GM21717 (cell line): Measurements from ENCODE around the gene OCA2.

Source experiments
- ATAC-seq: cut with Tn5 transposase; IDR thresholded peaks from one replicate; pipeline ENCODE4 v1.9.1; 2021; ENCODE audit warnings: mild to moderate bottlenecking, moderate library complexity; ENCODE audit not compliant: unreplicated experiment

The OCA2 gene

DNA sequence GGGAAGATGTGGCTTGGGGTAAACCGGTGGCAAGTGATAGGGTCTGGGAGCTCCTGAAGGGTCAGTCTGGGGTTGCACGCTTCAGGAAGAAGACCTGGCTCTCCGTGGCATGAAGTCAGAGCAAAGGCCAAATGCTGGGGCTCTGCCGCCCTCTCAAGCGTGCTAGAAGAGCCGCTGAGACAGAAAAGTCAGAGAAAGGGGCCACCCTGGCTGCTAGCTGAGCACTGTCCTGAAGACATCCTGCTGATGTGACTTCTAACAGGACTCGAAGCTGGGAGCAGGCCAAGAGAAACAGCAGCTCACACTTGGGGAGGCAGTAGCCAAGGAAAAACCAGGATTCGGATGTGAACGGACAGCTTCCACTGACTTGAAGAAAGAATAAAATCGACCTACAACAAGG is 270.4 kb downstream of the OCA2 start:
- no peak for ATAC-seq

DNA sequence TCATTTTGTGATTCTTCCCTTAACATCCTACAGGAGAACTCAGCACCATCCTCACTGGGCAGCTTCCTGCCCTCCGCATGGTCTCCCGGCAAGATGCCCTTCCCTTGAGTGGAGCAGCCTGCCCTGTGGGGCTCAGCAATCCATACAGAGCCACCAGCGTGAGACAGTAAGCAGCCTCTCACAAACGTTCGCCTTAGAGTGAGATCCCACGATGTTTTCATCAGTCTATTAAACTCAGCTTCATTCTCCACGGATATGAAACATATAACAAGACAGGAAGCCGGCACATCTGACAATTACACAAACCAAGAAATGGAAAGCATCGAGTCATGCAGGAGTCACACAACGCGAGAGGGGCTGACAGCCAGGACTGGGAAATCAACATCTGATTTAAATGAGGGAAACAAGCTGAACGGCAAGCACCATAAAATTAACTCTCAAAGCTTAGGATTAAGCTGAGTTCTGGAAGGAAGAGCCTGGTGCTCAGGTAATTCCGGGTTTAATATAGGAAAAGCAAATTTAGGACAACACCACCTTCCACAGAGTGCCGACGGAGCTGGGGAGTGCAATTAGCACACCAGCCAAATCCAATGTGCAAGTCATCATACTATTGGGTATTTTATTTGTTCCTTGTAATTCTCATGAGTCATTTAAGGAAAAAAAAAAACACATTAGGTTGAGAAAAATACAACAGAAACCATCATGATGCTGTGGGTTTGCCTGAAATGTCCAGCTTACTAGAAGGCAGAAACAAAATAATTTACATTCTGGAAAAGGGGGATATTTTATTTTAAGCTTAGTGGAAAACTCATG is 272.0 kb downstream of the OCA2 start:
- ATAC-seq: no peak

DNA sequence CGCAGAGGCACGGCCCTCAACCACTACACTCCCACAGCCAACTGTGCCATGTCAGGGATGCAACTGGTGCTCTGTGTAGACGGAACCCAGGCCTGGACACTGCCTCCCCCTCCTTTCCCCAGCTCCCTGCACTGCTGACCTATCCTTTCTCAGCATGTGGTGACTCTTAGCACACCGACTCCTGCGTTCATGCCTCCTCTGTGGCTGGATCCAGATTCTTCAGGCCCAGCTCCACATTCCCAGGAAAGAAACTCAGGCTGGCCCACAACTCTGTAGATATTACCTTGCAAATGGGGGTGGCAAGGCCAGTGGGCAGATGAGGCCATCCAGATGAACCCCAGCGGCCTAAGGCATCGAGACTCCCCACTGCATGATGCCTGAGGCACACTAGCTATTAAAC is 272.7 kb downstream of the OCA2 start:
- no peak for ATAC-seq

DNA sequence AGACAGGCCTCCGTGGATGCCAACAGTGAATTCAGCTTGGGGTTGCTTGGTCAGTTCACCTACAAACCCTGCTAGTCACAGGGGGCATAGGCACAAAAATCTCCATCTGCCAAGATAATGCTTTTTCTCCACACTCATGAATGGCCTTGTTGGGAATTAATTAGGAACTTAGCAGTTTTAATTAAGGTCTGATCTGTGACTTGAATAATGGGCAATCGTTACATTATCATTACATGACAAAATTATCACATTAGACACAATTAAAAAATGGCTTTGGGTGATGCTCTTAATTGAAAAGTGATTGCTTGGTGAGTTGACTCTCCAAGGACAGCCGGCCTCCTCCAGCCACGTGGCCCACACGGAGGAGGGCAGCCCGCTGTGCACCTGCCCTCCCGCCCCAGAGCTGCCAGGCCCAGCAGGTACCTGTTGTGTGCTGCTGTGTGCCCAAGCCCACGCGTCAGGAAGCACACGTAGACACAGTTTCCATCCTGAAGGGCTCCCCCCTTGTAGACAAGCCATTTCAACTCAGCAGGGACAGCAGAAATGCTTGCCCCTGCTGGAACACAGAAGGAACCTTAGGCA is 274.2 kb downstream of the OCA2 start:
- ATAC-seq: no peak

DNA sequence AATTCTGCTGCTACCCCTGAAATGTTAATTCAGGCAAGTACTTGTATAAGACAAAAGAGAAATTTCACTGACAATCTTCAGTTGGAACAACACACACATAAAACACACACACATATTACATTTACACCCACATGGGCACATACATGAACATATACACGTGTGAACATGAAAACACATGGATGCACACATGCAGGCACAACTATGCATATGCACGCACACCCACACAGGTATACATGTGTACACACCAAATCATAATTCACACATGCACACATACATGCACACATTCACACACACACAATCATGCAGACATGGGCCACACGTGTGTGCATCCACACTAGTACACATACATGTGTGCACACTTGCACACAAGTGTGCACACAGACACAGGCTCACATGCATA is 277.8 kb downstream of the OCA2 start:
- ATAC-seq: no peak

DNA sequence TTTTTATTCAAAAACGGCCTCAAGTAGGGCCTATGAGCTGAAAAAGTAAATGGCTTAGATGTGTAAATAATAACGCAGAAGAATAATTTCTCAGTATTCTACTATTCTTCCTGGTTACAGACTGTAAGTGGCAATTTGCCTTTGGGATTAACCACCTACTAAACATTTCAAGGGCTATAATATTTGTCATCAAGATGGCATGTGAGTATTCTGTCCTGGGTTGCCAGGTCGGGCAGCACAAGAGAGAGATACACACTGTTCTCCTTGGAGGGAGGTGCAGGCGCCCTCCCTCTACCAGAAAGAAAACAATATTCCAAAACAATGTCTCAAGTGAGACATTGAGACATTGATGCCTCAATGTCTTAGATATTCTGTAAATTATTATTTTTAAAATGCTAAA is 278.4 kb downstream of the OCA2 start:
- no peak for ATAC-seq

DNA sequence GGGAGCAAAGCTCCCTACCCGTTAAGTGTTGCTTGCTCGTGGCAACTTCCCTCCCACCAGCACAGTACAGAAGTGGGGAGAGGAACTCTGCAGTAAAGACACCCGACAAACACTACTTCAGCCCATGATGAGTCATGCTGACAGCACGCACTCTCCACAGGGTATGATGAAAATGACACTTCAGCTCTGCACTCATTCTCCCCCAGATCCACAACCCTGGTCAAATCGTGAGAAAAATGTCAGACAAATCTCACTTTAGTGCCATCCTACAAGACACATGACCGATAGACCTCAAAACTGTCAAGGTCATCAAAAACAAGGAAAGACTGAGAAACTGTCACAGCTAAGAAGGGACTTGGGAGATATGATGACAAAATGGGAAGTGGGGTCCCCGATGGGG is 278.9 kb downstream of the OCA2 start:
- ATAC-seq: no peak

DNA sequence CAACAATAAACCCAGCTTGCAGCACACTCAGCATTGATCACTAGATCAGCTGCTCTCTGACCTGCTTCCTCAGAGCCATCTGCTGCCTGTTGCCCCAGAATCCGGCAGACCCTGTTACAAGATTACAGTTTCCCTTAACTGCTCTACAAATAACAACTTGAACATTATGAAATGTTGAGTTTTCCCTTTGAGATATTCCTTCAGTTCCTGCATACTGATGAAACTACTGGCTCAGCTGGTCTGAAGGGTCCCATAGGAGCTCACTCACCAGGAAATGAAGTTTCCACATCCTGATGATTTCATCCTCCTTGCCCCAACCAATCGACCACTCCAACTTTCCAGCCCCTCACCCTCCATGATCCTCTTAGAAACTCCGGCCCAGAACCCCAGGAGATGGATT is 281.9 kb downstream of the OCA2 start:
- no peak for ATAC-seq

DNA sequence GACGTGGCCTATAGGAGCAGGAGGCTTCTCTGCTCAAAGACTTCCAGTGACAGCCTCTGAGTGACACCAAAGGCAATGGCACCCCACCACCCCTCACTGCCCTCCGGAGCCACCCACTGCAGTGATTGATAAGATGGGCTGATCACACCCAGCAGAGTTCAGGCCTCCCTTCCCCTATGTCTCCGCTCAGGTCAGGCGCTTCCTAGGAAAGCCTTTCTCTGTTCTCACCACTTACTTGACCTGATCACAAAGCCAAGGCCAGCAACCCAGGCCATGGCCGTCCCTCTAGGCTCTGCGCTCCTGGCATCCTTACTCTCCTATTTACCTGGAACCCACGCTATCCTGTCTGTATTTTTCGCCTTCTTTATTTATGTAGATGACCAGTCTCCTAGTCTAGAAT is 282.3 kb downstream of the OCA2 start:
- no peak for ATAC-seq

DNA sequence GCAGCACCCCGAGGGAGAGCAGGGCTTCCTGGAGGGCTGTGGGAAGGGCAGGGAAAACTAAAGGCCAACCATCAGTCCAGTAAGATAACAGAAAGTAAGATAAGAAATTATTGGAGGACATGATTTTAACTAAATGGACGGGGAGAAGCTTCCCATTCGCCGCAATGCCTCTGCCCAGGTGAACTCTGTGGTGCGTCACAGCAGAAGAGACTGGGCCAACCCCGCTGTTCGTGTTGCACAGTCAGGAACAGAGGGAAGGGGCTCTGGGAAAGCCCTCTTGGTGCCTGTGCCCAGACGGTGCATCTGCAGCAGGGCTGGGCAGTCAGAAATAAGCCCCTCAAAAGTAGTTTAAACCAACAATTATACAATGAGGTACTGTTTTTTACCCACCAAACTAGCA is 284.1 kb downstream of the OCA2 start:
- no peak for ATAC-seq

DNA sequence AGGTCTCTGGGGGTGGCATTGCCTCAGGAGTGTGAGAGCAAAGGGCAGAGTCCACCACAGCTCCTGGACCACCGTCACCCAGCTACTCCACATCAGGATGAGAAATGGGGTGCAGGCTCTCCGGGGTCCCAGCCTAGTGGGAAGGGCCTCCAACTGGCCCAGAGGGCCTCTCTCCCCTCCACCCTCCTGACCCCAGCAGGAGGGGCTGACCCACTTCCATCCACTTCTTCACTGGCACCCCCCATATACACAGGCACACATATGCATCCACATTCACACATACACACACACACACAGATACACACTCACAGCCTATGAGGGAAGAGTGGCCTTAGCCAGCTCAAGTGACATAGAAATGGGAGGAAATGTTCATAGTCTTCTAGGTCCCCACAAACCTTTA is 286.0 kb downstream of the OCA2 start:
- no peak for ATAC-seq

DNA sequence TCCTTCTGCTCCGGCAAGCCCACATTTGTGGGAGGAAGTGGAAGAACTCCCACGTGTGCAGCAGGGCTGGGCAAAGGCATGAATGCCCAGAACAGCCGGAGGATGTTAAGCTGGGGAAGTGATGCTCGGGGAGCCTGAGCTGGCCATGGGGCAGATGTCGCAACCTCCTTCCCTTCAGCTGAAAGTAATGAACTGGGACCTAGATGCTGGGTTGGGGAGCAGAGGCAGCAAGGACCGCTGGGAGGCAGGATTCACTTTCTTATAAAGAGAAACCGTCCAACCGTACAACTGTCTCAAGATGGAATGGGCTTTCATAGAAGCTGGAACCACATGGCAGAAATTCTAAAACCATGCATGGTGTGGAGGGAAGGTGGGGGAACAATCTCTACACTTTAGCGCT is 290.9 kb downstream of the OCA2 start:
- no peak for ATAC-seq

DNA sequence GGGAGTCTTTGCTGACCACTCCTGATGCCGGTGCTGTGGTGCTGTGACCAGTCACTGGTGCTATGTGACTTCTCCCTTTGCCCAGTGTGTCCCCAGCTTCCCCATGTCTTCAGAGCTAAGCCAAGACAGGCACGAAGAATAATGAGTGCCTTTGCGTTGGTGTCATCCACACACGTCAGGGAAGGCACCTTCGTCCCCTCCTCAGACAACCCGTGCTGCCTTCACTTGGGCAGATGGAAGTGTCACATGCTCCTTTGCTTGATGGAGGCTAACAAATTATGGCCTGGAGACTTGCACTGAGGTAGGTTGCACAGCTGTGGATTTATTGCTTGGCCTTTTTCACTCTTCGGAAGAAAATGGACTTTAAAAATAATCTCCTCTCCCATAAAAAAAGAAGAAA is 291.8 kb downstream of the OCA2 start:
- ATAC-seq: no peak

DNA sequence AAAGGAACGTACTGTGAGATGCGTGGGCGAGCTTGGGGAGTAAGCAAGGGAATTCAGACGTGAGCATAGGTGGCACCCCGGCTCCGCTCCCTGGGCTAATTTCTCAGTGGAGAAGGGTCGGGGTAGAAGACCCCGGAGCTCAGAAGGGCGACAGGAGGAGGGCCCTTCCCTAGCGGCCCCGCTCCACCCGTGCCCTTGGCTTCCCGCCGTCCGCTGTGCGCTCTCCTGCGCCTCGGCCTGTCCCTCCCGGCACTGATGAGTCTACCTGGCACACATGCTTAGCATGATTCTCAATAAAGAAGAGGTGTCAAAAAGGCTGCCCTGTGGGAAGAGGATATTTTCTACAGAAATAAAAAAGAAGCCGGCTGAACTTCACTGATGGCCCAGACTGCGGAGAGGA is 292.7 kb downstream of the OCA2 start:
- ATAC-seq: no peak

DNA sequence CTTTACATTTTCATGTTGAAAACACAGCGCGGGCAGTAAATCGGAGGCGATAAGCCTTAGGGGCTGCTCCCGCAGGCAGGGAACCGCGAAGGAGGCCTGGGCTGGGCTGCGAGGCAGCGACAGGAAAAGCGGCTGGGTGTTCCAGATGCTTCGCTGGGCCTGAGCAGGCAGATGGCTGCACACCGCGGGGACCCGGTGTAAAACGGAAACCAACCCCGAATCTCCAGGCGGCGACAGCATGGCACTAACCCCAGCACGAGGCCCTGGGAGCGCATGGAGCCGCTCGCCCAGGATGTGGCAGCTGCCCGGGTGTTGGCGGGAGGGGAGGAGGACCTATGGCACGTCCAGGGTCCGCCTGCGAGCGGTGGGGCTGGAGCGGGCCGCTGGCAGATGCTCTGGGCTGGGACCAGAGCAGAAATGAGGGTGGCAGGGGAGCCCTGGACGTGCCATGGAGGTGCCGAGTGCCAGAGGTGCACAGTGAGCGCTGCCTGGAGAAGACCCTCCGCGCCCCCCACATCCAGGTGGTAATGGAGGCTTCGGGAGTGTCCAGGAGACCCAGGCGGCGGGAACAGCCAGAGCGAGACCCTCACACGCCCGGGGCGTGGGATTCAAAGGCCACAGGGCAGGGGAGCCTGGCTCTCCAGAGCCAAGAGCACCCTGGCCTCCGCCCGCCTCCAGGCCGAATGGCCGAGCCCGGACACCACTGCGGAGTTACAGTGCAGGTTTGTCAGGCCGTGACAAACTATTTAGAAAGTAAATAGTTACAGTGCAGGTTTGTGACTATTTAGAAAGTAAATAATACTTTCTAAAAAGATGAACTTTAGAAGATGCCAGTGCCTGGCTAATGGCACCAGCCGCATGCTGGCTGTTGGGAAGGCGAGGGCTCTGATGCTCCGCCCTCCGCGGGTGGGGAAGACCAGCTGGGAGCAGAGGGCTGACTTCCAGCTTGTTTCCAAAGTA is 293.6 kb downstream of the OCA2 start:
- ATAC-seq: no peak

DNA sequence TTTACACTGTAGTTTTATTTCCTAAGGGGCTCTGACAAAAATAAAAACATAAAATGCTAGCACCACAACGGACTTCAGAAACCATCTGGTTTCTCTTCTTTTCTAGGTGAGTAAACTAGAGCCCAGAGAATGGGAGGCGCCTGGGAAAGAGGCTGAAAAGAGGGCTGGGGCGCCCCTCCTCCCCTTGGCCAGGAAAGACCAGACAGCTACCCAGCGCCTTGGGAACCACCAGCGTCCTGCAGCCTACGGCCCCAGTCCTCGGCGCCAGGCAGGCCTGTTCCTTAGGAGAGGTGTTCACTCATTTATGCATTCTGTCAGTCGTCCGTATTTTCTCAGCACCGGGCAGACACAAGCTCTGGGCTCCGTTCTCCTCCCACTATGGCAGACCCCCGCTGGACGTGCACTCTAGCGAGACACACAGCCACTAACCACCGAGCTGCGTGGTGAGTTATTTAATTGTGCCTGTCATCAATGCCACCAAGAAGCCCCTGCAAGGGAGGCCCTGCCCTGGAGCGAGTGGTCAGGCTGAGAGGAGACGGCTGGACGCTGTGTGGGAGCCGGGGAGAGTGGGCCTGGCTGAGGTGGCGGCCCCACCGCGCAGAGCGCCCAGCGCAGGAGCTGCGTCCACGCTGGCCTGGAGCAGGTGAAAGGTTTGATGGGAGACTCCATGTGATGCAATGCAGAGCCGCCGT is 294.4 kb downstream of the OCA2 start:
- ATAC-seq: no peak

DNA sequence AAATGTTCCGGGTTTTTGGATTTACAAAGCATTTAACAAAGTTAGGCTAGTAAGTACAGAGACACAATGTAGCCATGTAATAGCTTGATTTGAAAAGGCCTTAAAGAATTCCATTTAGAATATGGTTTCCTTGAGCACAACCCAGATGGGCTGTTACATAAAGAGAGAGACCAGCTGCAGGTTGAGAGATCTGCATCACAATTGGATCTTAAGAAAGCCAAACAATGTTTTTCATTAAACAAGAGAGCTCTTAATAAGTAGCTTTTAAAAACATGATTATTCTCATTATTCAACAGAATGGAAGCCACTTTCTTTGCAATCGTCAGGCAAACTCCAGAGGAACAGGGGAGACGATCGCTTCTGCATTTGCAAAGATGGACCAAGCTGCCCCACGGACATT is 300.3 kb downstream of the OCA2 start:
- no peak for ATAC-seq

DNA sequence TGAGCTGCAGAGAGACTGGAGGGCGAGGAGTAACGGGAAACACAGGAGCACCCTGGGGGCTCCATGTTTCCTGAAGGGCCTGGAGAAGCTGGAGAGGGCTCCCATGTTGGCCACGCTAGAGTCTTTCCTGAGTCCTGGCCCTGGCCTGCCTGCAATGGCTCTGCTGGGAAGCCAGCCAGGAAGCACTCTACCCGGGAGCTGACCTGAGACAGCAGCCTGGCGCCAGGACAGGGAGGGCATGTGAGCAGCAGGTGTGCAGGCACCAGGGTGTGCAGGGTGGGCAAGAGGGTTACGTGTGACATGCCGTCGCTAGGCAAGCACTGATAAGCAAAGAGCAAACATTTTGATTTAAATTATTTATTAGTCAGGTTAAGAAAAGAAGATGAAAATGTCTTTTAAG is 301.4 kb downstream of the OCA2 start:
- ATAC-seq: no peak

DNA sequence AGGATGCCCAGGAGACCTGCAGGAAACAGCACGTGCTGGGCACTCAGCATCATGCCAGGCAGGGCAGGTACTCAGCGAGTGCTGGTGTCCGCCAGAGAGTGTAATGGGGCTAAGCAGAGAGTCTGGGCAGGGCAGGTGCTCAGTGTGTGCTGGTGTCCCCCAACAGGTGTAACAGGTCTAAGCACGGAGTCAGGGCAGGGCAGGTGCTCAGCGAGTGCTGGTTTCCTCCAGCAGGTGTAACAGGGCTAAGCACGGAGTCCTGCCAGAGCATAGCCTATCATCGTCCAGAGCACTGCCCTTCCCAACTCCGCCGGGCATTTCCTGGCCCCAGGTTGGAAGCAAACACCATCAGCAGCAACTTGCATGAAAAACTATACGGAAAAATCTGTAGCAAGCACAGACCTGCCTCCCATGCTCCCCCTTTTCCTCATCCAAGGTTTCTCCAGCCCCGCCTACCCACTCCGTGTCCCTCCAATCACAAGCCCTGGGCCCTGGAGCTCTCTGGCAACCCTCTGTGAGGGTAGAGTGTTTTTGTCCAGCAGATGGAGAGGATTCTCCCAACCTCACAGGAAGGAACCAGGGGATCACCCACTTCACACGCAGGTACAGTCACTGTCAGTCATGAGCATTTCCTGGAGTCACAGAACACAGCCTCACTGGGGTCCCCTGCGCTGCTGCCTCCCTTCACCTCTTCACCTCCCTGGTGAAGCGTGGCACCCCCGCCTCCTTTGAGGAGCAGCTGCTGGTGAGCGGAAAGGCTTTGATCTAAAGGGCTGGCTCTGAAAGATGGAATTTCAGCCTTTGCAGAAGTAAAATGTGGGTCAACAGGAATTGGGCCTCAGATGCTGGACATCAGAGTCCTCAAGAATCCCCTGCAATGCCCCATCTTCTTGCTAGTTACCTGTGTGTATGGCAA is 302.5 kb downstream of the OCA2 start:
- ATAC-seq: no peak

DNA sequence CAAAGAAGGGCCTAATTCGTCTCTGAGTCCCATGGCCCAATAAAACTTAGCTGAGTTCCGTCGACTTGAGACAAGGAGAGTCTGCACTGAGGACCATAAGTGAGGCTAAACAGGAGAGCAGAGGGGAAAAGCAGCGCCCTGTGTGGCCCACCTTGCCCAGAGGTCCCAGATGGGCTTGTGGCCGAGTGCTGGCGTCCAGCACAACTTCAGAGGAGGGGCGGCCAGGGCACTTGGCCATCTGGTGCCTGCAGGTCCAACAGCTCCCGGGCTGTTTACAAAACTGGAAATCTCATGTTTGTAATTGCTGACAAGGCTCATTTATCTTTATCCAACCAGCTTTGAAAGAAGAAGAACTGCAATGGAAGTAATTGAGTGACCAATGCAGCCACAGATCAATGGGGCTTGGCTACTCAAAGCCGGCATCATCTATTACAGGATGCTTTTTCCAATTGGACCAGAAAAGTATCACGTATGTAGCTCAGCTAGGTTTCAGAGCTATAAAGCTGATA is 306.3 kb downstream of the OCA2 start:
- no peak for ATAC-seq
